K562 (cell line): ENCODE measurements around the gene TTC27. TPM values are rescaled to one million over a fixed set of nuclear protein-coding genes. Genes with fewer than 3 reads are reported as not detected.

Experiments used
- ARID1B ChIP-seq: fragments of 450-650 bp; IDR thresholded peaks from 2 replicates; pipeline ENCODE4 v1.6.1; 2016; ENCODE audit warnings: antibody characterized with exemption, mild to moderate bottlenecking, inconsistent platforms
- ATF1 ChIP-seq, 2 experiments: fragments of 450-650 bp in 1 of 2; IDR thresholded peaks; 2 replicates each; pipeline ENCODE4 v1.6.1; 2016; ENCODE audit warnings: missing compliant biosample characterization in 1 of 2, missing genetic modification characterization in 1 of 2
- ELF1 ChIP-seq: fragments of 200-800 bp; sonication (Bioruptor generic); IDR thresholded peaks from 2 replicates; pipeline ENCODE4 v1.6.1; 2016; ENCODE audit warnings: missing genetic modification characterization, missing compliant biosample characterization
- HDGF ChIP-seq: fragments of 450-650 bp; IDR thresholded peaks from 2 replicates; pipeline ENCODE4 v1.6.1; 2016
- MAFK ChIP-seq: IDR thresholded peaks from 2 replicates; pipeline ENCODE4 v1.6.1; 2011; ENCODE audit warnings: low read length, improper control_type of control experiment
- NFRKB ChIP-seq: fragments of 450-650 bp; IDR thresholded peaks from 2 replicates; pipeline ENCODE4 v1.6.1; 2016; ENCODE audit warnings: low read depth
- NFXL1 ChIP-seq: fragments of 450-650 bp; formaldehyde crosslinking; IDR thresholded peaks from 2 replicates; pipeline ENCODE4 v1.4.0; 2021; ENCODE audit warnings: mild to moderate bottlenecking
- PKNOX1 ChIP-seq: fragments of 450-650 bp; IDR thresholded peaks from 2 replicates; pipeline ENCODE4 v1.6.1; 2016
- POLR2B ChIP-seq: fragments of 450-650 bp; IDR thresholded peaks from 2 replicates; pipeline ENCODE4 v1.6.1; 2018; ENCODE audit warnings: low read depth; ENCODE audit not compliant: partially characterized antibody
- POLR3A ChIP-seq: IDR thresholded peaks from 2 replicates; pipeline ENCODE4 v1.6.1; 2011; ENCODE audit warnings: borderline replicate concordance, mild to moderate bottlenecking, moderate library complexity; ENCODE audit not compliant: insufficient read length, insufficient read depth; ENCODE audit errors: extremely low read depth
- TEAD4 ChIP-seq, 2 experiments: sonication (generic) in 1 of 2; formaldehyde crosslinking in 1 of 2; IDR thresholded peaks; 2 replicates each; pipeline versions ENCODE4 v1.6.1 to v1.8.0; 2012 to 2022; ENCODE audit warnings: borderline replicate concordance in 1 of 2, inconsistent platforms in 1 of 2, low read length in 1 of 2, mild to moderate bottlenecking in 1 of 2, missing genetic modification reagents in 1 of 2
- WHSC1 ChIP-seq: IDR thresholded peaks from one replicate; pipeline ENCODE4 v1.6.1; 2012; ENCODE audit warnings: low read length, control low read depth, inconsistent platforms
- ZFP91 ChIP-seq: sonication (generic); formaldehyde crosslinking; IDR thresholded peaks from 2 replicates; pipeline ENCODE4 v1.8.0; 2022; ENCODE audit warnings: mild to moderate bottlenecking, missing genetic modification reagents
- ZNF316 ChIP-seq: fragments of 450-650 bp; IDR thresholded peaks from 2 replicates; pipeline ENCODE4 v1.6.1; 2016
- polyA plus RNA-seq, 8 experiments: library from polyadenylated mRNA; depleted of rRNA in 4 of 8; stranded (reverse) in 5 of 8; unstranded in 3 of 8; fragments of >200 nt; fragmentation: Nextera tagmentation in 2 of 8; fragmentation: Illumina TruSeq in 1 of 8; extraction: Ambion mirVana in 2 of 8; extraction: Trizol in 1 of 8; gene quantifications; 2 replicates each; pipeline versions ENCODE4 v1.2.1 to v1.2.3, GENCODE V29; 2011 to 2014; ENCODE audit warnings: inconsistent platforms in 1 of 8, missing spikeins in 1 of 8
- total RNA-seq, 7 experiments: library from RNA; depleted of rRNA in 6 of 7; stranded (reverse); fragments of >200 nt in 6 of 7; fragmentation: Illumina TruSeq in 2 of 7; extraction: Trizol in 2 of 7; gene quantifications; 2 replicates each; pipeline versions ENCODE4 v1.2.1 to v1.2.3, GENCODE V29; 2011 to 2021; ENCODE audit warnings: low replicate concordance in 1 of 7
- TF ChIP-seq, protein P1 (sequence below): fragments of 450-650 bp; IDR thresholded peaks from 2 replicates; pipeline ENCODE4 v1.6.1; 2017; ENCODE audit warnings: antibody characterized with exemption, mild to moderate bottlenecking
- TF ChIP-seq, protein P2 (sequence below), 2 experiments: IDR thresholded peaks; 2 replicates each; pipeline ENCODE4 v1.6.1; 2011; ENCODE audit warnings: borderline replicate concordance in 1 of 2, control low read depth in 1 of 2, low read depth in 1 of 2, low read length in 1 of 2, mild to moderate bottlenecking in 1 of 2, mixed read lengths in 1 of 2, moderate library complexity in 1 of 2; ENCODE audit not compliant: insufficient read depth in 1 of 2, insufficient read length in 1 of 2, poor library complexity in 1 of 2, severe bottlenecking in 1 of 2; ENCODE audit errors: extremely low read depth in 1 of 2
- TF ChIP-seq, protein P3 (sequence below): fragments of 450-650 bp; conservative IDR thresholded peaks from 2 replicates; pipeline ENCODE4 v1.6.1; 2016; ENCODE audit warnings: missing genetic modification characterization, low read depth, mild to moderate bottlenecking, missing compliant biosample characterization, moderate library complexity

Gene TTC27
- total and polyA plus RNA-seq, 9 of the 15 experiments (the other 6 are each of a cell fraction or from before 2014, with no cell fraction given): 44.3 to 93.4 (median 57.3) TPM

DNA sequence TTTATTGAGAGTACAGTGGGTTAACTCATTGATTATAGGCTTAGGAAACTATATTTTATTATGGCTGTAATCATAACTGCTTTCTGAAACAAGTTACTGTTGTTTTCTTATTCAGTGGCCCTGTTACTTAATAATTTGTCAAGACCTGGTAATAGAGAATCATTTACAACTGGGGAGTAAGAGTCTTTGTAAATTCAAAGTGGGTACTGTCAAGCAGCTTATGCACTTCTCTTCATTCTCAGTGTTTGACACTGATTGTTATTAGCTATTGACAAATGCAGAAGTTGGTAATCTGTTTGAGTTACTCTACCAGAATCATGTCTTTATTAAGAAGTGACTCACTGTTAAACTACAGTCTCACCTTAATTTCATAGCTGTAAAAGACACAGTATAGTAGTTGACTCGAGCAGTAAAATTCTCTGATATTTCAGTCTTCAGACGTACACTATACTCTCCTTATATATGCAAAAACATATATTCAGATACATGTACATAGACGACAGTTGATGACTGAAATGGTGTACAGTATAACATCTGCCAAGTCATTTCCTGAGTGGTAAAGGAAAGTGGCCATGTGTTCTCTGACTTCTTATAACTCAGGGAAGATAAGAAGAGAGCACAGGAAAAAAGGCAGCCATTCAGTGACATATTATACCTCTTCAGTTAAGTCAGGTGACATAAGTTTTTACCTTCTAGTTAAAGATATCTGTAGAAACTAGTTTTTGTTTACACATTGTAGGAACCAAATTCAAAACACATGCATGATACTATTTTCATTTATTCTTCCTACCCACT, 36.0 kb upstream of the TTC27 start (continued):
- TF ChIP-seq, protein P1, sequence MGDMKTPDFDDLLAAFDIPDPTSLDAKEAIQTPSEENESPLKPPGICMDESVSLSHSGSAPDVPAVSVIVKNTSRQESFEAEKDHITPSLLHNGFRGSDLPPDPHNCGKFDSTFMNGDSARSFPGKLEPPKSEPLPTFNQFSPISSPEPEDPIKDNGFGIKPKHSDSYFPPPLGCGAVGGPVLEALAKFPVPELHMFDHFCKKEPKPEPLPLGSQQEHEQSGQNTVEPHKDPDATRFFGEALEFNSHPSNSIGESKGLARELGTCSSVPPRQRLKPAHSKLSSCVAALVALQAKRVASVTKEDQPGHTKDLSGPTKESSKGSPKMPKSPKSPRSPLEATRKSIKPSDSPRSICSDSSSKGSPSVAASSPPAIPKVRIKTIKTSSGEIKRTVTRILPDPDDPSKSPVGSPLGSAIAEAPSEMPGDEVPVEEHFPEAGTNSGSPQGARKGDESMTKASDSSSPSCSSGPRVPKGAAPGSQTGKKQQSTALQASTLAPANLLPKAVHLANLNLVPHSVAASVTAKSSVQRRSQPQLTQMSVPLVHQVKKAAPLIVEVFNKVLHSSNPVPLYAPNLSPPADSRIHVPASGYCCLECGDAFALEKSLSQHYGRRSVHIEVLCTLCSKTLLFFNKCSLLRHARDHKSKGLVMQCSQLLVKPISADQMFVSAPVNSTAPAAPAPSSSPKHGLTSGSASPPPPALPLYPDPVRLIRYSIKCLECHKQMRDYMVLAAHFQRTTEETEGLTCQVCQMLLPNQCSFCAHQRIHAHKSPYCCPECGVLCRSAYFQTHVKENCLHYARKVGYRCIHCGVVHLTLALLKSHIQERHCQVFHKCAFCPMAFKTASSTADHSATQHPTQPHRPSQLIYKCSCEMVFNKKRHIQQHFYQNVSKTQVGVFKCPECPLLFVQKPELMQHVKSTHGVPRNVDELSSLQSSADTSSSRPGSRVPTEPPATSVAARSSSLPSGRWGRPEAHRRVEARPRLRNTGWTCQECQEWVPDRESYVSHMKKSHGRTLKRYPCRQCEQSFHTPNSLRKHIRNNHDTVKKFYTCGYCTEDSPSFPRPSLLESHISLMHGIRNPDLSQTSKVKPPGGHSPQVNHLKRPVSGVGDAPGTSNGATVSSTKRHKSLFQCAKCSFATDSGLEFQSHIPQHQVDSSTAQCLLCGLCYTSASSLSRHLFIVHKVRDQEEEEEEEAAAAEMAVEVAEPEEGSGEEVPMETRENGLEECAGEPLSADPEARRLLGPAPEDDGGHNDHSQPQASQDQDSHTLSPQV: peak; percentile 98
- TF ChIP-seq PKNOX1 (peak; percentile 67), HDGF (no peak), TEAD4 (IDR thresholded peaks at IDR 0.05; ENCODE audit: low read length) (peak; percentile 58; the same call in 1 of the 2 replicates), TEAD4 (CRISPR knock-in tag; IDR thresholded peaks at IDR 0.05; ENCODE audit: borderline replicate concordance) (no peak), MAFK (peak; percentile 74), NFXL1 (CRISPR knock-in tag) (no peak), WHSC1 (no peak), POLR2B (no peak), ELF1 (peak; percentile 46; the same call in 1 of the 2 replicates), POLR3A (no peak), ZFP91 (no peak), ATF1 (CRISPR knock-in tag; IDR thresholded peaks at IDR 0.05) (no peak), ATF1 (tag; IDR thresholded peaks at IDR 0.05) (peak; percentile 58; the same call in 1 of the 2 replicates), NFRKB (peak; percentile 85; the same call in 1 of the 2 replicates), ZNF316 (peak; percentile 64; the same call in 1 of the 2 replicates), ARID1B (peak; percentile 71)
- TF ChIP-seq, protein P2, sequence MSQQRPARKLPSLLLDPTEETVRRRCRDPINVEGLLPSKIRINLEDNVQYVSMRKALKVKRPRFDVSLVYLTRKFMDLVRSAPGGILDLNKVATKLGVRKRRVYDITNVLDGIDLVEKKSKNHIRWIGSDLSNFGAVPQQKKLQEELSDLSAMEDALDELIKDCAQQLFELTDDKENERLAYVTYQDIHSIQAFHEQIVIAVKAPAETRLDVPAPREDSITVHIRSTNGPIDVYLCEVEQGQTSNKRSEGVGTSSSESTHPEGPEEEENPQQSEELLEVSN (IDR thresholded peaks at IDR 0.05; ENCODE audit: borderline replicate concordance in 1 of 2, extremely low read depth in 1 of 2, insufficient read depth in 1 of 2, insufficient read length in 1 of 2, low read depth in 1 of 2, low read length in 1 of 2, poor library complexity in 1 of 2, severe bottlenecking in 1 of 2): peak in 1 of 2 experiments; percentile 25
- TF ChIP-seq, protein P3, sequence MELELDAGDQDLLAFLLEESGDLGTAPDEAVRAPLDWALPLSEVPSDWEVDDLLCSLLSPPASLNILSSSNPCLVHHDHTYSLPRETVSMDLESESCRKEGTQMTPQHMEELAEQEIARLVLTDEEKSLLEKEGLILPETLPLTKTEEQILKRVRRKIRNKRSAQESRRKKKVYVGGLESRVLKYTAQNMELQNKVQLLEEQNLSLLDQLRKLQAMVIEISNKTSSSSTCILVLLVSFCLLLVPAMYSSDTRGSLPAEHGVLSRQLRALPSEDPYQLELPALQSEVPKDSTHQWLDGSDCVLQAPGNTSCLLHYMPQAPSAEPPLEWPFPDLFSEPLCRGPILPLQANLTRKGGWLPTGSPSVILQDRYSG (tag): 0 out of 2 replicates have a peak, but pooled peaks have one; percentile 16
